Pancreas (tissue), 10 donors: Measurements from ENCODE around the gene DTX1. TPM values are rescaled to one million over a fixed set of nuclear protein-coding genes. Genes with fewer than 3 reads are reported as not detected.

Experiments used
- ATAC-seq, 4 donors: fragments of 200-7000 bp; cut with Tn5 transposase; one replicate each; pipeline versions ENCODE4 v1.8.0 to v1.9.1; 2020; ENCODE audit warnings: mild to moderate bottlenecking in 4 of 4, moderate library complexity in 4 of 4
- DNase-seq, 6 donors: peaks; one replicate each; pipeline ENCODE4 v3.0.0-alpha.2; 2020
- FAIRE-seq: peaks from 2 replicates; lab custom pipeline; 2012; peaks lifted over from hg19 to GRCh38; lab: Jason Lieb, UNC
- H3K27ac ChIP-seq, 4 donors: fragments of 200-600 bp; sonication (generic); 1 replicate in 3 of 4; 2 replicates in 1 of 4; pipeline versions ENCODE4 v1.5.0 to v1.8.0; 2020
- H3K27me3 ChIP-seq, 4 donors: fragments of 200-600 bp; one replicate each; pipeline ENCODE4 v1.8.0; 2021
- H3K36me3 ChIP-seq, 3 donors: fragments of 200-600 bp; sonication (generic) in 1 of 3; one replicate each; pipeline versions ENCODE4 v1.5.0 to v1.8.0; 2020 to 2021
- H3K4me1 ChIP-seq, 3 donors: fragments of 200-600 bp; one replicate each; pipeline ENCODE4 v1.8.0; 2021
- H3K4me3 ChIP-seq, 4 donors: fragments of 200-600 bp; sonication (generic) in 2 of 4; one replicate each; pipeline versions ENCODE4 v1.5.0 to v1.8.0; 2020 to 2021
- H3K9me3 ChIP-seq, 4 donors: fragments of 200-600 bp; one replicate each; pipeline ENCODE4 v1.8.0; 2021
- CTCF ChIP-seq, 4 donors: fragments of 200-600 bp; sonication (generic) in 3 of 4; IDR thresholded peaks; one replicate each; pipeline versions ENCODE4 v1.5.0 to v1.8.0; 2021; ENCODE audit warnings: antibody characterized with exemption in 4 of 4
- WGBS, 2 donors: extraction: QIAGEN DNeasy Blood & Tissue Kit; methylation state at CpG; one replicate each; pipeline ENCODE4 v1.1.7; 2013; 5-methylcytosine and 5-hydroxymethylcytosine counted together
- intact Hi-C, 3 donors: fragments of 100-400 bp; cut with DNase I; formaldehyde crosslinking; loops; one replicate each; pipeline versions ENCODE4 v1.11.1 to v1.14.2; 2022
- polyA plus RNA-seq, 2 donors: library from polyadenylated mRNA; stranded (reverse); fragments of 200-250 nt; gene quantifications; one replicate each; pipeline ENCODE4 v1.2.3, GENCODE V29; 2013
- total RNA-seq, 6 donors: library from RNA; stranded (reverse); fragmentation: NEBNext Ultra II Directional in 4 of 6; extraction: Animal tissue kit (Norgen Biotek cat#: 25700) in 4 of 6; gene quantifications; one replicate each; pipeline versions ENCODE4 v1.2.1 to v1.2.4, GENCODE V29; 2021 to 2023
- donor health status: healthy with polysubstance abuse.
- donor health status: DM: no; HTN: no; CAD: no; lungs with moderate emphysema.
- donor health status: DM: no; HTN: no; CAD: no.
- donor health status: control.
- donor health status: control.
- donor health status: Bipolar disorder and iron deficiency.
- donor health status: DM: yes; HTN: yes; CAD: no.
- donor health status: DM: no; HTN: no; CAD: no.
- donor health status: DM: no; HTN: no; CAD: no.
- donor health status: DM: yes; HTN: yes; CAD: no.

Gene DTX1
- total and polyA plus RNA-seq, 8 donors = 3.5 to 8.1 (median 5.4) TPM

GRCh38 chr12:113039911-113040445, 16.6 kb upstream of the DTX1 start:
- no peak overlapping the region for H3K27ac ChIP-seq
- DNase-seq (no peak), FAIRE-seq (no peak)

GRCh38 chr12:113040722-113041171, 15.8 kb upstream of the DTX1 start:
- WGBS, 2 donors = 57 to 68% methylated on average over 7 of the region's 7 CpGs
- FAIRE-seq (no peak), DNase-seq (peak in 1 of 6 donors; percentile 37), ATAC-seq (peak in 3 of 4 donors; percentile 79 to 89 (median 79))
- no peak for TF ChIP-seq CTCF (IDR thresholded peaks at IDR 0.05)
- Histone ChIP-seq H3K4me3 (no peak overlapping the region), H3K27me3 (no peaks in the 10 kb centered on the region), H3K4me1 (no peaks in the 10 kb centered on the region), H3K36me3 (no peaks in the 10 kb centered on the region), H3K9me3 (no peaks in the 10 kb centered on the region), H3K27ac (no peak overlapping the region)
- intact Hi-C loops = loop anchor here in 1 of 3 donors (10.0 kb wide), 1 partner anchor 54 kb away; no protein-coding TSS in a partner anchor

More at GRCh38 chr12:113039911-113040445, 16.6 kb upstream of the DTX1 start:
- no peaks in the 10 kb centered on the region for H3K27me3 ChIP-seq
- ATAC-seq = no peak
- H3K4me3 ChIP-seq = no peak overlapping the region
- no peaks in the 10 kb centered on the region for H3K36me3 ChIP-seq
- no peak for TF ChIP-seq CTCF (IDR thresholded peaks at IDR 0.05)
- intact Hi-C loops = loop anchor here in 1 of 3 donors (10.0 kb wide), 1 partner anchor 55 kb away; no protein-coding TSS in a partner anchor
- no peaks in the 10 kb centered on the region for H3K4me1 ChIP-seq
- H3K9me3 ChIP-seq = no peaks in the 10 kb centered on the region
- WGBS, 2 donors = 76 to 77% methylated on average over 4 of the region's 4 CpGs

- Histone ChIP-seq H3K4me3 (no peak overlapping the region), H3K4me1 (no peaks in the 10 kb centered on the region), H3K36me3 (no peaks in the 10 kb centered on the region), H3K27me3 (no peaks in the 10 kb centered on the region), H3K9me3 (no peaks in the 10 kb centered on the region), H3K27ac (no peak overlapping the region)
- WGBS, 2 donors = 89% methylated on average over 7 of the region's 7 CpGs
- no peak for FAIRE-seq
- ATAC-seq = no peak
- no peak for DNase-seq
- TF ChIP-seq CTCF (IDR thresholded peaks at IDR 0.05) = no peak
- intact Hi-C loops = loop anchor here in 1 of 3 donors (10.0 kb wide), 1 partner anchor 53 kb away; no protein-coding TSS in a partner anchor
Measured at GRCh38 chr12:113041560-113041959, 15.0 kb upstream of the DTX1 start.

DNA sequence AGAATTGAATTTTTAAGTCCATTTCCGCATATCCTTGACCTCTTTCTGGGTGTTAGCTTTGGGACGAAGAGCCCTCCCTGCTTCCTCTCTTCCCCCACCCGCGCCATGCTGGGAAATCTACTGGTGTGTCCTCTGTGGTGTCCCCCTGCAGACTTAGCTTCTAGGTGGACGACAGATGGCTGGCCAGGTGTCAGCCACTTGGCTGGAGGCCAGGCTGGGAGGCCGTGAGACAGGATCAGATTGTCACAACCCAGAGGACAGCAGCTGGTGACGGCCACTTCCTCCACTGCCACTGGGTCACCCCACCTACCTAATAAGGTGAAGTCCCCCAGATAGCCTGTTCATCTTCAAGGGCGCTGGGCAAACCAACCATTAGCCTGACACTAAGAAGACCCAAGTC, 13.3 kb upstream of the DTX1 start:
- Histone ChIP-seq H3K4me3 (no peak overlapping the region), H3K27me3 (no peaks in the 10 kb centered on the region), H3K36me3 (no peaks in the 10 kb centered on the region), H3K27ac (no peak overlapping the region), H3K9me3 (no peaks in the 10 kb centered on the region), H3K4me1 (no peaks in the 10 kb centered on the region)
- no peak for TF ChIP-seq CTCF (IDR thresholded peaks at IDR 0.05)
- DNase-seq = peak in 1 of 6 donors; percentile 57
- intact Hi-C loops = loop anchor here in 1 of 3 donors (10.0 kb wide), 1 partner anchor 52 kb away; no protein-coding TSS in a partner anchor
- WGBS, 2 donors = 46 to 51% methylated on average over 8 of the region's 8 CpGs
- FAIRE-seq = no peak
- ATAC-seq = peak in 1 of 4 donors; percentile 44

DNA sequence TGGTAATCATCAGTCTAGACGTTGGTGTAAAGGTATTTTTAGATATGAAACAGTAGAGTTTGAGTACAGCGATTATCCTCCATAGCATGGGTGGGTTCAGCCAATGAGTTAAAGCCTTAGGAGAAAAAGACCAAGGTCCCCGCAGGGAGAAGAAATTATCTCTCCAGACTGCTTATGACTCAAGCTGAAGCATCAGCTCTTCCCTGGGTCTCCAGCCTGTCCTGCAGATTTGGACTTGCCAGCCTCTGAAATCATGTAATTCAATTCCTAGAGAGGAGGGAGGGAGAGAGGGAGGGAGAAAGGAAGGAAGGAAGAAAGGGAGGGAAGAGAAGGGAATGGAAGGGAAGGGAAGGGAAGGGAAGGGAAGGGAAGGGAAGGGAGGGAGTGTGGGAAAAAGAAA, 12.0 kb upstream of the DTX1 start:
- DNase-seq = no peak
- intact Hi-C loops = loop anchor here in 1 of 3 donors (10.0 kb wide), 1 partner anchor 50 kb away; no protein-coding TSS in a partner anchor
- H3K4me1 ChIP-seq = no peaks in the 10 kb centered on the region
- H3K4me3 ChIP-seq = no peak overlapping the region
- no peak for TF ChIP-seq CTCF (IDR thresholded peaks at IDR 0.05)
- no peak for FAIRE-seq
- H3K9me3 ChIP-seq = no peaks in the 10 kb centered on the region
- H3K27ac ChIP-seq = no peak overlapping the region
- WGBS, 2 donors = 64 to 67% methylated on average over 3 of the region's 3 CpGs
- H3K36me3 ChIP-seq = no peaks in the 10 kb centered on the region
- no peaks in the 10 kb centered on the region for H3K27me3 ChIP-seq
- ATAC-seq = no peak
